Naive thymus-derived CD4-positive, alpha-beta T cell (primary cell): ENCODE measurements around the gene DROSHA. TPM values are rescaled to one million over a fixed set of nuclear protein-coding genes. Genes with fewer than 3 reads are reported as not detected.

Experiments
- ATAC-seq: fragments of 150-1000 bp; cut with Tn5 transposase; 2 replicates; pipeline ENCODE4 v1.10.0; 2021; ENCODE audit warnings: mild to moderate bottlenecking, moderate library complexity
- CTCF ChIA-PET: fragments of 350-600 bp; sonication (Branson Sonifier 250); formaldehyde crosslinking; loops from one replicate; lab custom pipeline; 2021; ENCODE audit warnings: antibody characterized with exemption; lab: Charles Lee
- POLR2A ChIA-PET: fragments of 350-600 bp; sonication (Branson Sonifier 250); formaldehyde crosslinking; loops from one replicate; lab custom pipeline; 2021; ENCODE audit warnings: antibody characterized with exemption, inconsistent platforms; lab: Charles Lee
- DNase-seq, 9 donors: peaks; one replicate each; pipeline versions ENCODE4 v3.0.0 to v3.0.0-alpha.2; 2020 to 2022; ENCODE audit warnings: mixed read lengths in 1 of 9
- H3K27ac ChIP-seq: one replicate; pipeline ENCODE4 v1.7.0; 2013; ENCODE audit warnings: mild to moderate bottlenecking, low read depth, low read length, moderate library complexity
- H3K27me3 ChIP-seq, 2 donors: one replicate each; pipeline ENCODE4 v1.7.0; 2013; ENCODE audit warnings: low read length in 2 of 2, mild to moderate bottlenecking in 2 of 2, moderate library complexity in 2 of 2; ENCODE audit not compliant: control insufficient read depth in 2 of 2, insufficient read depth in 2 of 2
- H3K36me3 ChIP-seq, 3 experiments: 1 replicate in 2 of 3; 2 replicates in 1 of 3; pipeline ENCODE4 v1.7.0; 2013; ENCODE audit warnings: low read length in 3 of 3, mild to moderate bottlenecking in 3 of 3, moderate library complexity in 1 of 3; ENCODE audit not compliant: insufficient read depth in 3 of 3, control insufficient read depth in 2 of 3
- H3K4me1 ChIP-seq, 2 donors: one replicate each; pipeline ENCODE4 v1.7.0; 2013; ENCODE audit warnings: low read length in 2 of 2, mild to moderate bottlenecking in 2 of 2, moderate library complexity in 1 of 2; ENCODE audit not compliant: control insufficient read depth in 2 of 2, insufficient read depth in 2 of 2
- H3K4me3 ChIP-seq: 2 replicates; pipeline ENCODE4 v1.7.0; 2013; ENCODE audit warnings: mild to moderate bottlenecking, low read length
- H3K9me3 ChIP-seq, 3 experiments: 1 replicate in 2 of 3; 2 replicates in 1 of 3; pipeline ENCODE4 v1.7.0; 2013; ENCODE audit warnings: low read length in 3 of 3; ENCODE audit not compliant: control insufficient read depth in 2 of 3
- H3K27ac Mint-ChIP-seq, 9 donors: one replicate each; pipeline ENCODE4 v1.8.0; 2020 to 2022; ENCODE audit warnings: mixed read lengths in 9 of 9, mild to moderate bottlenecking in 8 of 9, moderate library complexity in 5 of 9, inconsistent platforms in 2 of 9
- H3K27me3 Mint-ChIP-seq, 5 donors: one replicate each; pipeline ENCODE4 v1.8.0; 2021 to 2022; ENCODE audit warnings: mixed read lengths in 5 of 5, mild to moderate bottlenecking in 1 of 5
- H3K36me3 Mint-ChIP-seq, 5 donors: one replicate each; pipeline ENCODE4 v1.8.0; 2020 to 2022; ENCODE audit warnings: mixed read lengths in 5 of 5, mild to moderate bottlenecking in 3 of 5, inconsistent platforms in 1 of 5
- H3K4me1 Mint-ChIP-seq, 7 donors: one replicate each; pipeline ENCODE4 v1.8.0; 2020 to 2022; ENCODE audit warnings: mixed read lengths in 7 of 7, mild to moderate bottlenecking in 3 of 7, inconsistent platforms in 1 of 7
- H3K4me3 Mint-ChIP-seq, 10 donors: one replicate each; pipeline ENCODE4 v1.8.0; 2020 to 2022; ENCODE audit warnings: mild to moderate bottlenecking in 10 of 10, mixed read lengths in 10 of 10, moderate library complexity in 6 of 10, inconsistent platforms in 2 of 10
- H3K9me3 Mint-ChIP-seq, 11 donors: one replicate each; pipeline ENCODE4 v1.8.0; 2020 to 2022; ENCODE audit warnings: mixed read lengths in 11 of 11, mild to moderate bottlenecking in 4 of 11, inconsistent platforms in 1 of 11, moderate library complexity in 1 of 11
- intact Hi-C, 2 donors: fragments of 100-400 bp; cut with micrococcal nuclease; formaldehyde crosslinking; loops; one replicate each; pipeline ENCODE4 v1.15.1; 2023
- polyA plus RNA-seq, 2 donors: library from polyadenylated mRNA; unstranded; fragments of 300-500 nt; fragmentation: Illumina TruSeq; gene quantifications; one replicate each; pipeline ENCODE4 v1.2.3, GENCODE V29; 2021
- total RNA-seq, 6 experiments: library from RNA in 5 of 6; stranded (reverse) in 5 of 6; gene quantifications; 1 replicate in 5 of 6; 2 replicates in 1 of 6; pipeline ENCODE4 v1.2.3 and lab custom pipeline; 2021 to 2026

DROSHA gene
- total and polyA plus RNA-seq, 7 experiments from 2014 or later, result 11.2 to 92.0 (median 61.8) TPM

GRCh38 chr5:31378136-31378535, 153.8 kb downstream of the DROSHA start:
- peaks cover 2 to 29% (median 17%) of the 10 kb centered on the region in 5 donors for H3K27me3 Mint-ChIP-seq

DNA sequence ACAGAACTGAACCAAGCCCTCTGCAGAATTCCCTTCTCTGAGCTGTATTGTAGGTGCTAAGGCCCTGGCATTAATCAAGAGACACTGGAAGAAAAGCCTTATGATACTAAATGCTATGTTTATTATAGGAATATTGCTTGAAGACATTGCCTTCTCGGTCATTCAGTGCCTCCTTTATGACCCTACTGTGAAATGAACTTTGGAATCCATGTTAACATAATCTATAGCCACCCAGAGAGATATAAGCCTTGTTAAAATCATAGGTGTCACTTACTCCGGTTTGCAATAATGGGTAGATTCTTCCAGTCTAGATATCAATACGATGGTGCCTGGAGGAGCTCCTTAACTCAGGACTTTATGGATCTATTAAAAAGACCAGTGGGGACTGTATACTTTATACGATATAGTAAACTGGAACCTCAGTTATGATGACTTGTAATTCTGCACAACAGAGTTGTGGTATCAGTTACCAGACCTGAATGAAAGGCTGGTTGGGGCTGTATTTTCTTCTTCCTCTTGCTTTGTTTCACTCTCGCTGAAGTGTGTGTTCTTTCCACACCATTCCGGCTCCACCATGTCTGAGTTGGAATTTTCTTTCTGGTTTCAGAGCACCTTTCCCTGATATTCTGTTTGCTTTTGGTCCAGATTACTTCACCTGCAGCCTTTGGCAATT, 154.5 kb downstream of the DROSHA start:
- DNase-seq, result no peak
- Histone ChIP-seq H3K27me3 (no peaks in the 10 kb centered on the region), H3K27ac (no peak overlapping the region), H3K4me3 (no peak overlapping the region), H3K4me1 (no peaks in the 10 kb centered on the region), H3K9me3 (no peaks in the 10 kb centered on the region), H3K36me3 (no peaks in the 10 kb centered on the region)
- ATAC-seq, result no peak
- ChIA-PET CTCF (no interaction called here), POLR2A (no interaction called here)
- no peak overlapping the region for H3K27ac Mint-ChIP-seq
- peaks cover 2 to 29% (median 13%) of the 10 kb centered on the region in 5 donors for H3K27me3 Mint-ChIP-seq
- no peaks in the 10 kb centered on the region for H3K4me1 Mint-ChIP-seq
- H3K36me3 Mint-ChIP-seq, result no peaks in the 10 kb centered on the region
- intact Hi-C loops, result no loop called here
- H3K9me3 Mint-ChIP-seq, result no peaks in the 10 kb centered on the region
- H3K4me3 Mint-ChIP-seq, result no peak overlapping the region

More at GRCh38 chr5:31378136-31378535, 153.8 kb downstream of the DROSHA start:
- H3K9me3 Mint-ChIP-seq, result no peaks in the 10 kb centered on the region
- ChIA-PET POLR2A (no interaction called here), CTCF (no interaction called here)
- Histone ChIP-seq H3K4me1 (no peaks in the 10 kb centered on the region), H3K36me3 (no peaks in the 10 kb centered on the region), H3K9me3 (no peaks in the 10 kb centered on the region), H3K4me3 (no peak overlapping the region), H3K27me3 (no peaks in the 10 kb centered on the region), H3K27ac (no peak overlapping the region)
- H3K4me1 Mint-ChIP-seq, result no peaks in the 10 kb centered on the region
- H3K36me3 Mint-ChIP-seq, result no peaks in the 10 kb centered on the region
- intact Hi-C loops, result no loop called here
- H3K4me3 Mint-ChIP-seq, result no peak overlapping the region
- ATAC-seq (no peak), DNase-seq (no peak)
- H3K27ac Mint-ChIP-seq, result no peak overlapping the region

- no peak overlapping the region for H3K27ac Mint-ChIP-seq
- ChIA-PET CTCF (no interaction called here), POLR2A (no interaction called here)
- H3K36me3 Mint-ChIP-seq, result no peaks in the 10 kb centered on the region
- Histone ChIP-seq H3K27me3 (no peaks in the 10 kb centered on the region), H3K9me3 (no peaks in the 10 kb centered on the region), H3K4me3 (no peak overlapping the region), H3K36me3 (no peaks in the 10 kb centered on the region), H3K27ac (no peak overlapping the region), H3K4me1 (no peaks in the 10 kb centered on the region)
- intact Hi-C loops, result no loop called here
- peaks cover 0 to 1% (median 0%) of the 10 kb centered on the region in 11 donors for H3K9me3 Mint-ChIP-seq
- peaks cover 0 to under 1% (median 0%) of the 10 kb centered on the region in 7 donors for H3K4me1 Mint-ChIP-seq
- H3K4me3 Mint-ChIP-seq, result no peak overlapping the region
- no peak for ATAC-seq
- peaks cover 0 to 22% (median 13%) of the 10 kb centered on the region in 5 donors for H3K27me3 Mint-ChIP-seq
- DNase-seq, result no peak
These were observed 155.7 kb downstream of the DROSHA start for GRCh38 chr5:31375999-31376720.

DNA sequence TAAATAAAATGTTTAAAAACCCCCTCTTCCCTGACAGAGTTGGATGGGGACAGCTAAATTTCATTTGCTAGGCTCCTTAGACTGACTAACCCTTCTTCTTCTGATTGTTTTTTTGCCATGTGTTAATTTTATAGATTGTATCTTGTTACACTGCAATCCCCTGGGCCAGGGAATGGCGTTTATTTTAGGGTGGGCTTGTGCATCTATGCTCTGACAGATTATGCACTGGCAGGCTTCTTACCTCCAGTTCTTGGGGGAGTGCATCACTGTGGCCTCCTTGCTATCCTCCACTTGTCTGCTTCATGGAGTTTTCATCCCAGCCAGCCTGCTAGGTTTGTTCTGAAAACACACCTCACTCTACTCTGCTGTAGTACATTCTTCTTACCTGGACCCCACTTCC, 159.8 kb downstream of the DROSHA start:
- Mint-ChIP-seq H3K27me3 (peaks cover 0 to 40% (median 21%) of the 10 kb centered on the region in 5 donors), H3K36me3 (no peaks in the 10 kb centered on the region), H3K9me3 (peaks cover 0 to 5% (median 0%) of the 10 kb centered on the region in 11 donors), H3K4me1 (peaks cover 0 to 2% (median 0%) of the 10 kb centered on the region in 7 donors), H3K27ac (no peak overlapping the region), H3K4me3 (no peak overlapping the region)
- Histone ChIP-seq H3K4me3 (no peak overlapping the region), H3K36me3 (no peaks in the 10 kb centered on the region), H3K9me3 (no peaks in the 10 kb centered on the region), H3K4me1 (no peaks in the 10 kb centered on the region), H3K27ac (no peak overlapping the region), H3K27me3 (no peaks in the 10 kb centered on the region)
- intact Hi-C loops, result no loop called here
- CTCF ChIA-PET, result no interaction called here
- DNase-seq (no peak), ATAC-seq (no peak)
- POLR2A ChIA-PET, result no interaction called here

GRCh38 chr5:31366941-31367340, 165.0 kb downstream of the DROSHA start:
- Histone ChIP-seq H3K36me3 (no peaks in the 10 kb centered on the region), H3K27me3 (no peaks in the 10 kb centered on the region), H3K27ac (no peak overlapping the region), H3K4me3 (no peak overlapping the region), H3K4me1 (no peaks in the 10 kb centered on the region), H3K9me3 (no peaks in the 10 kb centered on the region)
- POLR2A ChIA-PET, result no interaction called here
- DNase-seq (no peak), ATAC-seq (no peak)
- CTCF ChIA-PET, result no interaction called here
- peaks cover 0 to 59% (median 25%) of the 10 kb centered on the region in 5 donors for H3K27me3 Mint-ChIP-seq
- peaks cover 0 to 4% (median 0%) of the 10 kb centered on the region in 5 donors for H3K36me3 Mint-ChIP-seq
- H3K27ac Mint-ChIP-seq, result no peak overlapping the region
- intact Hi-C loops, result no loop called here
- no peak overlapping the region for H3K4me3 Mint-ChIP-seq
- peaks cover 0 to 2% (median 0%) of the 10 kb centered on the region in 7 donors for H3K4me1 Mint-ChIP-seq
- H3K9me3 Mint-ChIP-seq, result peaks cover 0 to 17% (median 6%) of the 10 kb centered on the region in 11 donors

DNA sequence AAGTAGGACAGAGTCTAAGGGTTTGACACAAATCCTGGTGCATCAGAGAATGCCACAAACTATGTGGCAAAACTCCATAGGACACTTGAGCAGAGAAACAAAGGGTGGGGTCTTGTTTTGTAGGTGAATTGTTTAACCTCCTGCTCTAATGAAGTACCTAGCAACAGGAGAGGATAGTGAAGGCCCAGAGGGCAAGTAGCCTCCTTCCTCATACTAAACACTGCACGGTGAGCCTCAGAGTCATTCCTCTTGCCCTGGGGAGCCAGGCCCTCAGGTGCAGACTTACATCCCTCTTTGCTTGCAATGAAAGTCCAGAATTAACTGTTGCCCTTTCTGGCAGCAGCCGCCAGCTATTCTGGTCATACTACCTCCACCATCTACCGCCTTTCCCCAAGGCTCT, 166.1 kb downstream of the DROSHA start:
- no peak overlapping the region for H3K27ac ChIP-seq
- DNase-seq (no peak), ATAC-seq (no peak)
- Mint-ChIP-seq H3K9me3 (peaks cover 0 to 17% (median 6%) of the 10 kb centered on the region in 11 donors), H3K36me3 (peaks cover 0 to 4% (median 0%) of the 10 kb centered on the region in 5 donors), H3K27ac (no peak overlapping the region), H3K4me1 (no peaks in the 10 kb centered on the region), H3K27me3 (peaks cover 0 to 54% (median 18%) of the 10 kb centered on the region in 5 donors), H3K4me3 (no peak overlapping the region)
- H3K4me1 ChIP-seq, result no peaks in the 10 kb centered on the region
- no peaks in the 10 kb centered on the region for H3K9me3 ChIP-seq
- CTCF ChIA-PET, result no interaction called here
- H3K27me3 ChIP-seq, result no peaks in the 10 kb centered on the region
- no peaks in the 10 kb centered on the region for H3K36me3 ChIP-seq
- H3K4me3 ChIP-seq, result no peak overlapping the region
- intact Hi-C loops, result no loop called here
- POLR2A ChIA-PET, result no interaction called here
